ENCODE measurements around the gene ATP6V0C. TPM values are rescaled to one million over a fixed set of nuclear protein-coding genes. Genes with fewer than 3 reads are reported as not detected.

The ATP6V0C gene
- total and polyA plus RNA-seq, 9 donors = 12.5 to 141 (median 119) TPM

- WGBS (ENCODE audit: insufficient coverage) = 29% methylated on average over 21 of the region's 24 CpGs
- peaks cover 6% of the 10 kb centered on the region for H3K36me3 ChIP-seq (ENCODE audit: control insufficient read depth, insufficient read depth, low read length)
- H3K4me1 ChIP-seq (ENCODE audit: control insufficient read depth, insufficient read depth, low read length) = peaks cover 69% of the 10 kb centered on the region
- H3K9me3 ChIP-seq (replicated peaks; ENCODE audit: control insufficient read depth, low read depth, low read length) = no peaks in the 10 kb centered on the region
- peak overlapping the region; percentile 38 for H3K27ac ChIP-seq (ENCODE audit: low read length)
- no peak overlapping the region for H3K4me3 ChIP-seq (ENCODE audit: low read length)
- no peaks in the 10 kb centered on the region for H3K27me3 ChIP-seq (ENCODE audit: control insufficient read depth, insufficient read depth, low read length)
- peak; percentile 67 for DNase-seq
Observed at GRCh38 chr16:2511128-2511800, 2.5 kb upstream of the ATP6V0C start.

GRCh38 chr16:2511996-2512734, 1.6 kb upstream of the ATP6V0C start:
- Histone ChIP-seq H3K36me3 (ENCODE audit: control insufficient read depth, insufficient read depth, low read length) (peaks cover 12% of the 10 kb centered on the region), H3K27me3 (ENCODE audit: control insufficient read depth, insufficient read depth, low read length) (no peaks in the 10 kb centered on the region), H3K4me3 (ENCODE audit: low read length) (no peak overlapping the region), H3K4me1 (ENCODE audit: control insufficient read depth, insufficient read depth, low read length) (peaks cover 76% of the 10 kb centered on the region), H3K27ac (ENCODE audit: low read length) (peak overlapping the region; percentile 92), H3K9me3 (replicated peaks; ENCODE audit: control insufficient read depth, low read depth, low read length) (no peaks in the 10 kb centered on the region)
- 78% methylated on average over 15 of the region's 17 CpGs for WGBS (ENCODE audit: insufficient coverage)
- peak; percentile 19 for DNase-seq

DNA sequence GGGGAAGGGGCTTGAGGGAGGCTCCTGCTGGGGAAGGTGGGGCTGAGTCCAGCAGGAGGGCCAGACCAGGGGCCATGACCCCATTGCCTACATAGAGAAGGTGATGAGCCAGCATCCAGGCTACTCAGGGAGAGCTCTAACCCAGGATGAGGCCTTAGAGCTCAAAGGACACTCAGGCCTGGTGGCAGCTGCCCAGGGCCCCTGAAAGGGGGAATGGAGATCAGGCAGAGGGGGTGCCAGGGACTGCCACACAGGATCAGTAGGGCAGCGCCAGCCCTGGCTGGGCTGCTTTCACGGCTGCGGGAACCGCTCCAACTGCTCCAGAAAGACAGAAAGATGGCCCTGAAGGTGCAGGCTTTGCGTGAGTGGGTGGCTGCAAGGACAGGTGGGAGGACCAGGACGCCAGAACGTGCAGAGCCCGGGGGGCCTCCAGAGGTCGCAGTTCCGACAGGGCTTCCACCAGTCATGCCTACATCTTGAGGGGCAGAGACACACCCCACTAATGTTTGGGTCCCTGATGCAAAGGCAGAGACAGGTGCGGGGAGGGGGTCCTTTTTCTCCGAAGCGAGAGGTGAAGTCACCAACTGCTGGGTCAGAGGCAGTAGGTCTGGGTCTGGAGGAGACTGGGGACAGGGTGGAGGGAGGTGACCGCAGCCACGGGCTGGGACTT, 882 bp upstream of the ATP6V0C start:
- WGBS (ENCODE audit: insufficient coverage) = 22% methylated on average over 8 of the region's 15 CpGs
- Histone ChIP-seq H3K9me3 (replicated peaks; ENCODE audit: control insufficient read depth, low read depth, low read length) (no peaks in the 10 kb centered on the region), H3K4me3 (ENCODE audit: low read length) (peak overlapping the region; percentile 87), H3K27ac (ENCODE audit: low read length) (peak overlapping the region; percentile 92), H3K36me3 (ENCODE audit: control insufficient read depth, insufficient read depth, low read length) (peaks cover 10% of the 10 kb centered on the region), H3K4me1 (ENCODE audit: control insufficient read depth, insufficient read depth, low read length) (peaks cover 73% of the 10 kb centered on the region), H3K27me3 (ENCODE audit: control insufficient read depth, insufficient read depth, low read length) (no peaks in the 10 kb centered on the region)
- DNase-seq = peak; percentile 45

DNA sequence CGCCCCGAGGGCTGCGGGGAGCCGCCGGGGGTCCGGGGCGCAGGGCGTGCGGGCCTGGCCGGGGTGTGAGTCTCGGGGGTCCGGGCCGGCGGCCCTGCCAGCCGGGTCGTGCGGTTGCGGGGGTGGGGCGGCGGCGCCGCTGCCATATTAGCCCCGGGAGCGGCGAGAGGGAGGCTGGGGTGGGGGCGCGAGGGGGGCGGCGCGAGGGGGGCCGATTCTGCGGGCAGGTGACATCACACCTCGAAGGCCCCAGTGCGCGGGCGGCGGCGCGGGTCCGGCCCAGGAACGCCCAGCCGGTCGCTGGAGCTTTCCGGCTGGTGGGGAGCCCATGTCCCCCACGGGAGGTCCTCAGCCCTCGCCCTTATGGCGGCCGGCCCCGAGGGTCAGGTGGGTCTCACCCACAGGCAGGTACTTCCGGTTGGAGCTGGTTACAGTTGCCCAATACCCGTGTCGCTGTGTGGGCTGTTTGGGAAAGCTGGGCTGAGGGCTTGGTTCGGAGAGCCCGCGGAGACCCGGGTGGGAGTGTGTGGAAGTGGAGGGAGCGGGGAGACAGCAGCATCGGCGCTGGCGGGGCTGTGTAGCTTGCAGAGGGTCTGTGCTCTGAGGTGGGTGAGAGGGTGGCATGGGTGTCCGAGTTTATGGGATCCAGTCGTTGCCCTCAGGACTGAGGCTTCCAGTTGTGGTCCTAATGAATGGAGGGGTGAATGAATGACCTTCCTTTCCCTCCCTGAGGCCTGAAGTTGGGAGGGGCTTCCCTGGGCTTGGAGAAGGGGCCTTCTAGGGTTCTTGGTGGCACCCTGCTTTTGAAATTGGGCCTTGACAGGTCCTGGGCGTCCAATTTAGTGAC, 804 bp downstream of the ATP6V0C start:
- peaks cover 79% of the 10 kb centered on the region for H3K4me1 ChIP-seq (ENCODE audit: control insufficient read depth, insufficient read depth, low read length)
- under 1% methylated on average over 43 of the region's 63 CpGs for WGBS (ENCODE audit: insufficient coverage)
- H3K4me3 ChIP-seq (ENCODE audit: low read length) = peak overlapping the region; percentile 87
- peaks cover 23% of the 10 kb centered on the region for H3K36me3 ChIP-seq (ENCODE audit: control insufficient read depth, insufficient read depth, low read length)
- H3K27ac ChIP-seq (ENCODE audit: low read length) = peak overlapping the region; percentile 79
- peak; percentile 38 for DNase-seq
- no peaks in the 10 kb centered on the region for H3K9me3 ChIP-seq (replicated peaks; ENCODE audit: control insufficient read depth, low read depth, low read length)
- no peaks in the 10 kb centered on the region for H3K27me3 ChIP-seq (ENCODE audit: control insufficient read depth, insufficient read depth, low read length)

GRCh38 chr16:2515180-2515851, 1.6 kb downstream of the ATP6V0C start:
- H3K9me3 ChIP-seq (replicated peaks; ENCODE audit: control insufficient read depth, low read depth, low read length) = no peaks in the 10 kb centered on the region
- H3K36me3 ChIP-seq (ENCODE audit: control insufficient read depth, insufficient read depth, low read length) = peaks cover 24% of the 10 kb centered on the region
- H3K4me1 ChIP-seq (ENCODE audit: control insufficient read depth, insufficient read depth, low read length) = peaks cover 75% of the 10 kb centered on the region
- H3K27me3 ChIP-seq (ENCODE audit: control insufficient read depth, insufficient read depth, low read length) = no peaks in the 10 kb centered on the region
- peak overlapping the region; percentile 79 for H3K27ac ChIP-seq (ENCODE audit: low read length)
- 48% methylated on average over 8 of the region's 14 CpGs for WGBS (ENCODE audit: insufficient coverage)
- peak overlapping the region; percentile 87 for H3K4me3 ChIP-seq (ENCODE audit: low read length)
- DNase-seq = peak; percentile 43

DNA sequence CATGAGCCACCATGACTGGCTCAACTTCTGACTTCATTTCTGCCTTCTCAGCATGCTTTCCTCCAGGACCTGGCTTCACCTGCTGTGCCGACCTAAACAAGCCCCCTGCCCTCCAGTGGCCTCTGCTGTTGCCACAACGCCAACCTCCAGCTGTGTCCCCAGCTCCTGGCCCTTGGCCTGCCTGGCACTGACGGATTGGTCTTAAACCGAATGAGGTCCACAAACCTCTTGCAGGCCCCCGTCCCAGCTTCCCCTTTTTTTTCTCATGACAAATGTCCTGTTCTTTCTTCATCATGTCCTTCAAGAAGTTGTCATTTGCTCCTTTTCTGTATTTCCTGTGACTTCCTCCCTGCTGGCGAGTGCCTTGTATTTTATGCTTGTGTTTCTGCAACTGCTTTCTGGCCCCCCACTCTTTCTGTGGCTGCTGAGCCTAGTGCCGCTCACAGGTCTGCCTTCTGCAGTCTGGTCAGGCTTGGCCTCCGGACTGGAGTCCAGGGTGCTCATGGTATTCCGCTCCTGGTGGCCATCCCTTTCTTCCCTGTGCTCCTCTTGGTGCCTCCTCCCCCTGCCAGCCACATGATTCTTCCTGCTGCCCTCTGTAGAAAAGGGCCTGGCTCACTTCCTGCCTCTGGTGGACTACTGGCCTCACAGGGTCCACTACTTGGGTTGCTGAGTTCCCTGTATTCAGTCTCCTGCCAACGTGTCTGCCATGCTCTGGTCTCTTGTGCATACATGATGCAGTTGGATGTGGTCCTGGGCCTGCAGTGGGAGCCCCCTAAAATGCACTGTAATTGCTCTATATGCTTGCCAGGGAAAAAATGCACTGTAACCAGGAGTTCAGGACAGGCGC, 2.9 kb downstream of the ATP6V0C start:
- peaks cover 28% of the 10 kb centered on the region for H3K36me3 ChIP-seq (ENCODE audit: control insufficient read depth, insufficient read depth, low read length)
- no peak for DNase-seq
- 73% methylated on average over 11 of the region's 11 CpGs for WGBS (ENCODE audit: insufficient coverage)
- no peak overlapping the region for H3K4me3 ChIP-seq (ENCODE audit: low read length)
- H3K27ac ChIP-seq (ENCODE audit: low read length) = peak overlapping the region; percentile 79
- H3K27me3 ChIP-seq (ENCODE audit: control insufficient read depth, insufficient read depth, low read length) = no peaks in the 10 kb centered on the region
- H3K4me1 ChIP-seq (ENCODE audit: control insufficient read depth, insufficient read depth, low read length) = peaks cover 75% of the 10 kb centered on the region
- H3K9me3 ChIP-seq (replicated peaks; ENCODE audit: control insufficient read depth, low read depth, low read length) = no peaks in the 10 kb centered on the region

DNA sequence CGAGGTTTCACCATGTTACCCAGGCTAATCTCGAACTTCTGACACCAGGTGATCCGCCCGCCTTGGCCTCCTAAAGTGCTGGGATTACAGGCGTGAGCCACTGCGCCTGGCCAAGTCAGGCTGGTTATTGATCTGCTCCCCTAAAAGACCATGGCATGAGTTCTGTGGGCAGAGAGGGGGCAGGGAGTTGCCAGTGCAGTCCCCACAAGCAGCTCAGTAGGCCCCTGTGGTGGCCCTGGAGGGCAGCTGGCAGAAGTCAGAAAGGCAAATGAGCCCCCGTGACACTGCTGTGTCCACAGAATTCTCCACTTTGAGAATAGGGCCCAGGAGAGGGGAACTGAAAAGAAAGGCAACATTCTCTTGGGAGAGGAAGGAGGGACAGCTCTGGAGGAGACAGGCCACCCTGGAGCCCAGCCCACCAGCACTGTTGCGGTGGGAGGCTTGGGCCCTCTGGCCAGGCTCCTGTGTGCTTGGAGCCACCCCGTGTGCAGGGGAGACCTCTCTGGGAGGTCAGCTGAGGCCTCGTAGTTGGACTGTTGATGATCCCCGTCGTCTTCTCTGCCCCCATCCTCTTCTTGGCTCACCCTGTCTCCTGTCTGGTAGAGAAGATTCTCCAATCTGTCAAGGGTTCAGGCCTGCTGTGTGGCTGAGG, 4.3 kb downstream of the ATP6V0C start:
- WGBS (ENCODE audit: insufficient coverage) = 73% methylated on average over 12 of the region's 12 CpGs
- peaks cover 60% of the 10 kb centered on the region for H3K4me1 ChIP-seq (ENCODE audit: control insufficient read depth, insufficient read depth, low read length)
- H3K36me3 ChIP-seq (ENCODE audit: control insufficient read depth, insufficient read depth, low read length) = peaks cover 30% of the 10 kb centered on the region
- no peak overlapping the region for H3K4me3 ChIP-seq (ENCODE audit: low read length)
- no peaks in the 10 kb centered on the region for H3K27me3 ChIP-seq (ENCODE audit: control insufficient read depth, insufficient read depth, low read length)
- no peak overlapping the region for H3K27ac ChIP-seq (ENCODE audit: low read length)
- H3K9me3 ChIP-seq (replicated peaks; ENCODE audit: control insufficient read depth, low read depth, low read length) = no peaks in the 10 kb centered on the region
- no peak for DNase-seq

DNA sequence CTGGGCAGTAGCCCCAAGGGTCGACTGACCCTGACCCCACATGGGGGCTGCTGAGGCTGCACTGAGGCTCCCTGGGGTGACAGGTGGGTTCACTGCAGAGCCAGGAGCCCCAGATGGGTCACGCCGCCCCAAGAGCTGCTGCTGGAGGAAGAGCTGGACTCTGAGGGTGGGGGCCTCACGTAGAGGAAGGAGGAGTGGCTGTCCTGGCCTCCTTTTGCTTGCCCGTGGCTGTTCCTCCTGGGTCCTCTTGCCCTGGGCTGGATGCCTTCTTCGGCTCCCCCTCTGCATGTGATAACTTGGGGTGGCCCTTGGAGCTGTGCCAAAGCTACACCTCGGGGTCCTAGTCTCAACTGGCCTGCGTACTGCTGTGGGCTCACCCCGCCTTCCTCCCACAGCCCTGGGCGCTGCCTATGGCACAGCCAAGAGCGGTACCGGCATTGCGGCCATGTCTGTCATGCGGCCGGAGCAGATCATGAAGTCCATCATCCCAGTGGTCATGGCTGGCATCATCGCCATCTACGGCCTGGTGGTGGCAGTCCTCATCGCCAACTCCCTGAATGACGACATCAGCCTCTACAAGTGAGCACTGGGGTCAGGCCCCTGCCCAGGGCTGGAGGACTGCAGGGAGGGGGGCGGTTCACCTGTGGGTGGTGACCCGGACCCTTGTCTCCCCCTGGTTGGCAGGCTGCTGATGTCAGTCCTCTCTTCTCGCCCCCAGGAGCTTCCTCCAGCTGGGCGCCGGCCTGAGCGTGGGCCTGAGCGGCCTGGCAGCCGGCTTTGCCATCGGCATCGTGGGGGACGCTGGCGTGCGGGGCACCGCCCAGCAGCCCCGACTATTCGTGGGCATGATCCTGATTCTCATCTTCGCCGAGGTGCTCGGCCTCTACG, 5.3 kb downstream of the ATP6V0C start:
- no peaks in the 10 kb centered on the region for H3K27me3 ChIP-seq (ENCODE audit: control insufficient read depth, insufficient read depth, low read length)
- no peak overlapping the region for H3K4me3 ChIP-seq (ENCODE audit: low read length)
- H3K27ac ChIP-seq (ENCODE audit: low read length) = peak overlapping the region; percentile 84
- WGBS (ENCODE audit: insufficient coverage) = 83% methylated on average over 33 of the region's 39 CpGs
- peaks cover 57% of the 10 kb centered on the region for H3K4me1 ChIP-seq (ENCODE audit: control insufficient read depth, insufficient read depth, low read length)
- peaks cover 40% of the 10 kb centered on the region for H3K36me3 ChIP-seq (ENCODE audit: control insufficient read depth, insufficient read depth, low read length)
- no peaks in the 10 kb centered on the region for H3K9me3 ChIP-seq (replicated peaks; ENCODE audit: control insufficient read depth, low read depth, low read length)
- no peak for DNase-seq
